Stimulated activated CD4-positive, alpha-beta T cell treated with anti-CD3 and anti-CD28 coated beads, Interleukin-4, amount 100 ng/mL, for 48 hours (primary cell): ENCODE data around the gene CMAS.
"Not testable (repeated sequence)": the region's sequence is repeated elsewhere in the genome, so short reads cannot be mapped to it uniquely, and the experiment has no call there.

ENCODE experiments used
- DNase-seq, 2 donors: peaks; one replicate each; pipeline ENCODE4 v3.0.0-alpha.2; 2020; ENCODE audit warnings: low read depth in 2 of 2

The CMAS gene

DNA sequence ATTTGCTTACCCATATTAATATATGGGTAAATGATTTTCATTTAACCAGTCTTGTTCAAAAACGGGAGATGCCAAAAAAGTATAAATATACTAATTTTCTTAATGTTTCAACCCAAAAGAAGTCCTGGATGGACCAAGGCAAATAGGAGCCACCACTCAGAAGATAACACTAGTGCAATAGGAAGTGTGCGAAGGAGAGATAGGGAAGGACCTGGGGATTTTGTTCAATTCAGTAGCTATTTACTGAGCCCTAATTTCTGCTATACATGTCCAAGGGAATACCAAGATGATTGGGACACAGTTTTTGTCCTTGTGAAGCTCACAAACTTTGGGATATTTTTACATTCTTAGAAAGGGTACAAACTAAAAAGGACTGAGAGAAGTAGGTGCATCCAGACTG lies 1.5 kb downstream of the CMAS start:
- DNase-seq: no peak

DNA sequence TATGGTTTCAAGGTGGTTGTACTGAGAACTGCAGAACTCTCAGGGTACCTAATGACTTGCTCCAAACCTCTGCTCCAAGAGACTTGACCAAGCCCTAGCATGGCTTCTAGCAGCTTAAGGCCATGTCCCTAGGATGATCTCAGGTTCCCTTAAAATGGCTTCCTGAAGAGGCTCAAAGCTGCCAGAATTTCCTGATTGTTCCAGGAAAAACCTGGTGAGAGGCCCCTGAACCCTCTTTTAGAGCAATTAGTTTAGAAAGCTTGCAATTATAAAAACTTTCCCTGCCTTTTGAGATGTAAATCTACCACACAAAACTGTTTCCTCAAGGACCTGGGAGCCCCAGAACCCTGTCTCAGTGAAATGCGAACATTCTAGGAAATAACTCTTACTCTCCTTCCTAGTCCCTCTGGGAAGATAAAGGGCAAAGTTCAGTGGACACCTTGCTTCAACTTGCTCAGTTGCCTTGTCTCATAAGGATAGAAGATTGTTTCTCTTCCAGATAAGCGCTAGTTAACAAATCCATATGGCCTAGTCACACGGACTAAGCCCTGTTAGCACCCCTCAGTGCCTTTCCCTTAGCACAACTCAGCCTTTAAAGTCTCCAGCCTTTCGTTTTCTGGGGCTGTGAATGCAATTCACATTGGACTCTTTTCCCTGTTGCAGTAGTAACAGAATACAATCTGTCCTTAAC lies 2.5 kb downstream of the CMAS start:
- no peak for DNase-seq

DNA sequence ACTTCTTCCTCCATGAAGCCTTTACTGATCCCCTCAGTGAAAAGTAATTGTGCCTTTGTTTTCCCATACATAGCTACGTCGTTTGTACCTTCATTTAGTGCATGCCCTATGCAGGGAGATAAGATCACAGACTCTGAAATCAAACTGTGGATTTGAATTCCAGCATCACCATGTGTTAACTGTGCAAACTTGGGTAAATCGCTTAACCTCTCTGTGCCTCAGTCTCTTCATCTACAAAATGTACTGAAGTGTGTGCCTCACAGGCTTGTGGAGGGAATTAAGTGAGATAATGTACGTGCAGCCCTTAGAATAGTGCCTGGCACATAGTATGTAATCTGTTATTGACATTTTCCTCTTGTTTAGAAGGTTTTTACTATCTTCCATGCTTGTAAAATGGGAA lies 4.1 kb downstream of the CMAS start:
- DNase-seq: no peak

DNA sequence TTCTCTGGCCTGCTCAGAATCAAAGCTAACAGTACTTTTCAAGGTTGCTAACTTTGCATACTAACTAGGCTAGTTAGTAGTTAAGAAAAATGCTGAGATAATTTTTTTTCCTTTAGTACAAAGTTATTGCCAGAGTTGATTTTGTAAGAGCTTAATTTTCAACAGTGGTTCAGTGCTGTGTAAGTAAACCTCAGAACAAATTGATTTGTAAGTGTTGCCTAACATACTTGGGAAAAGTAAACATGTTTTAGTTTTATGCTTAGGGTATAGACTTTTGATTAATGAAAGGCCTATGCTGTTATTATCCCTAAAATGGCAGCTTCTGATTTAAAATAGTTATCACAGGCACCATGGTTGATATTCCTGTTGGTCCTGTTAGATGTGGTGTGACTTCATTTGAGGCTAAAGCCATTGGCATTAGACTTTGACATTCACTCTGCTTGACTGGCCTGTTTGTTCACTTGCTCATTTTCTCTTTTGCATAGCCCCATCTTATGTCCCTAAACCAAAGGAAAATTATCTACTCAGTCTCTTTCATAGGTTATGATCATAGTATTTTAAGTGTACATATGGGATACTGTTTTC lies 5.2 kb downstream of the CMAS start:
- no peak for DNase-seq

DNA sequence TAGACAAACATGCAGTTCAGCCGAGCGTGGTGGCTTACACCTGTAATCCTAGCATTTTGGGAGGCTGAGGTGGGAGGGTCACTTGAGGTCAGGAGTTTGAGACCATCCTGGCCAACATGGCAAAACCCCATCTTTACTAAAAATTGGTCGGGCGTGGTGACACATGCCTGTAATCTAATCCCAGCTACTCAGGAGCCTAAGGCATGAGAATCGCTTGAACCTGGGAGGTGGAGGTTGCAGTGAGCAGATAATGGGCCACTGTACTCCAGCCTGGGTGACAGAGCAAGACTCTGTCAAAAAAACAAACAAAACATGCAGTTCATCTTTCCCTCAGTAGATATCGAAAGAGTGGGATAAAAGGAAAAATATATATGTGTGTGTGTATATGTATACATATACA lies 7.0 kb downstream of the CMAS start:
- not testable (repeated sequence) for DNase-seq

DNA sequence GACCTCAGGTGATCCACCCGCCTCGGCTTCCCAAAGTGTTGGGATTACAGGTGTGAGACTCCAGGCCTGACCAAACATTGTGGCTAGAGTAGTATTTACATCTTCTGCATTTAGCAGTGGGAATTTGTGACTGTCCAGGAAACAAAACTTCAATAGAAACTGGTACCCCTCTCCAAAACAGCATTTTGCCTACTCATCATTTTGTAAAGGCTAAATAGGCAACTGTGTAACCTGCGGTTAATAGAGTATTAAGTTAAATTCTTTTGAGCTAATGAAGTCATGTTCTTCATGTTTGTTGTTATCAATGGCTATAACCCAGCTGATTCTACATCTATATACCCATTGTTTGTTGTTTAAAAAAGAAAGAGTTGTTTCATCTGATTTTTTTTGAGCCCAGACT lies 8.1 kb downstream of the CMAS start:
- no peak for DNase-seq

DNA sequence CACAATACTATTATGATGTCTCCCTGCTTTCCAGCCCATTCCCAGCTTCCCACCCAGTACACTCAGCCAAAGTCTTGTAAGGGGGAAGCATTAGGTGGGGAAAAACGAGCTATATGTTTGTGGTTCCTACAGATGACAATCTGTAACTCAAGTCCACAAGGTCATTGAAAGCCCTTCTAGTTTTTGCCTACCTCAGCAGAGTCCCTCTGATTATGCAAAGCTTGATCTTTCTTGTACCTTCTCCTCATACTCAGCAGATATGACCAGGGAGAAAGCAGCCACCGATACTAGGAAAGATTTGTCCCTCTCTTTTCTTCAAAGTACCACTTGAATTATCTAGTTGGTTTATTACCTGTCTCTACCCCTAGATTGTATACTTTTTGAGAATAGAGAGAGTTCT lies 10.6 kb downstream of the CMAS start:
- DNase-seq: no peak

DNA sequence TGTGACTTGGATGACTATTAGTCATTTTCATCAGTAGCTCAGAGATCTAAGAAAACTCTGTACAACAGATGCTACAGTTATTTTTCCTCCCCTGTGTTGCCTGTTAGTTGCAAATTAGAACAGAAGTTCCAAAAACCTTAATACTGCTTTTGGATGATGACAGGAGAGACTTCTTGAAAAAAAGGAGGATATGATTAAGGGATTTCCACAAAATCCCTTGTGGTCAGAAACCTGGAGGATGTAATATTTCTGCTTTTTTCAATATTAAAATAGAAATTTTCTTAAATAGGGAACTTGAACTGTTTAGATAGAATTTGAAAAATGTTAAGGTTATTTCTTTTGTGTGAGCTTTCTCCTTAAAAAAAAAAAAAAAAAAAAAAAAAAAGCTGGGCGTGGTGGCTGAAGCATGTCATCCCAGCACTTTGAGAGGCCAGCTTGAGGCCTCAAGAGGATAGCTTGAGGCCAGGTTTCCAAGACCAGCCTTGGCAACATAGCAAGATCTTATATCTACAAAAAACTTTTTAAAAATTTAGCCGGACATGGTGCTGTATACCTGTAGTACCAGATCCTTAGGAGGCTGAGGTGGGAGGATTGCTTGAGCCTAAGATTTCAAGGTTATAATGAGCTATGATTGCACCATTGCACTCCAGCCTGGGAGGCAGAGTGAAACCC lies 14.1 kb downstream of the CMAS start:
- no peak for DNase-seq

DNA sequence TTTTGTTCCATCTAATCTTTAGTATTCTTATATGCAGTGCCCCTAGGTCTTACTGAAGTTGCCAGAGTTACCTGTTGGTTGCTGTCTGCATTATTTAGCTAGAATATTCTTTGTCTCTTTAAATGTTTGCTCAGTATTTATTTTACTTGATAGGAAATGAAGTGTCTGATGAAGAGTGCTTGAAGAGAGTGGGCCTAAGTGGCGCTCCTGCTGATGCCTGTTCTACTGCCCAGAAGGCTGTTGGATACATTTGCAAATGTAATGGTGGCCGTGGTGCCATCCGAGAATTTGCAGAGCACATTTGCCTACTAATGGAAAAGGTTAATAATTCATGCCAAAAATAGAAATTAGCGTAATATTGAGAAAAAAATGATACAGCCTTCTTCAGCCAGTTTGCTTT lies 18.9 kb downstream of the CMAS start:
- no peak for DNase-seq

DNA sequence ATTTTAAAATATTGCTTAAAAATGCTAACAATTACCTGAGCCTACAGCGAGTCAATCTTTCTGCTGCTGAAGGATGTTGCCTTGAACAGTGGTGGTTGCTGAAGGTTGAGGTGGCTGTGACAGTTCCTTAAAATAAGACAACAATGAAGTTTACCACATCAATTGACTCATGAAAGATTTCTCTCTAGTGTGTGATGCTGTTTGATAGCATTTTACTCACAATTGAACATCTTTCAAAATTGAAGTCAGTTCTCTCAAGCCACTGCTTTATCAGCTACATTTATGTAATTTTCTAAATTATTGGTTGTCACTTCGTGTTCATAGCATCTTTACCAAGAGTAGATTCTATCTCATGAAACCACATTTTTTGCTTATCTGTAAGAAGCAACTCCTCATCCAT lies 20.3 kb downstream of the CMAS start:
- DNase-seq: no peak

DNA sequence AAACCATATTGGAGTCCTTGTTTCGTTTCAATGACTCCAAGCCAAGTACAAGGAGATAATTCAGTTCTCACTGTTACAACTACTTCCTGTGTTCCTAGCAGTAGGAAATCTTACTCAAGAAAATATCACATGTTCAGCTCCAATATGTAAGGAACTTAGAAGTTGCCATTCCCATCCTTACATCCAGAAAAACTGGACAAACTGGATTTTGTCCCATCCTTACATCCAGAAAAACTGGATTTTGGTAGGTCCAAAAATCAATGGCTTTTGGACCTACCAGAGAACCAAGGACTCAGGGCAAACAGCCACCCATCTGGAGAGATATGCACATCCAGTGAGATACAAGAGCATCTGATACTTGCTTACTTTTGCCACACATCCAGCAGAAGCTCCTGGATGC lies 23.8 kb downstream of the CMAS start:
- no peak for DNase-seq

DNA sequence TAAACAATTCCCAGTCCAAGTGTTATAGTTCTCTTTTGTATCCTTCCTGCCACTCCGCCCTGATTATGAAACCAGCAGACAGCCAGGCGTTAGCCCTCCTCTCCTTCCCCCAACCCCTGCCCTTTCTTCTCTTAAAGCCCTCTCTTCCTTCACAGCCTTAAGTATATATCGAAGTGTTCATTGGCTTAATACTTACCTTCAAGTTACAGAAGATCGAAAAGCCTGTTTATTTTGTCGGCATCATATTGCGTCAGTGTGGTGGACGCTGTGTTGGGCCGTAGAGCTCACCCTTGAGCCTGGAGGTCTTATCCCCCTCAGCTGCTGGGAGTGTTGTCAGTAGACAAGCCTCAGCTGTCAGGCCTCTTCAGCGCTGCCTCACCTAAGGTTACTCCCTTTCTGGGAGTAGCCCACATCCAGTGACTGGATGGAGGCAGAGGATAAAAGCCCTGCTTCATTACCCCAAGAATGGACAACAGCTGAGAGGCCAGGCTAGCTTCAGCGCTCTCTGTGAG lies 36.2 kb downstream of the CMAS start:
- DNase-seq: no peak

DNA sequence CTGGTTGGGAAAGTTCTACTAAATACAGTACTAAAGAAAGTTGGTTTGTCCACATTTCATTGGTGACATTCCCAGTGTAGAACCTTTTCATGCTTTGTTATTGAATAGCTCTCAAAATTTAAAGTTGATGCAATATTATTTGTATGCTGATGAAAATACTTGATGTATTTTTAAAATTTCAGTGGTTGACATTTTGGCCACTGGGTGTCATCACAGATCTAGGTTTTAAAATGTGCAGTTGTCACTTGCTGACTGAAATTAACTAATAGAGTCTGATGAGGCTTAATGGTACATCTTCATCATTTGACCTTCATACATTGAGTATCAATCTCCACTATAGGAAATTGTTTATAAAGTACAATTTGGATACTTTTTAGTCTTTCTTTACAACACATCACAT lies 37.1 kb downstream of the CMAS start:
- DNase-seq: no peak

DNA sequence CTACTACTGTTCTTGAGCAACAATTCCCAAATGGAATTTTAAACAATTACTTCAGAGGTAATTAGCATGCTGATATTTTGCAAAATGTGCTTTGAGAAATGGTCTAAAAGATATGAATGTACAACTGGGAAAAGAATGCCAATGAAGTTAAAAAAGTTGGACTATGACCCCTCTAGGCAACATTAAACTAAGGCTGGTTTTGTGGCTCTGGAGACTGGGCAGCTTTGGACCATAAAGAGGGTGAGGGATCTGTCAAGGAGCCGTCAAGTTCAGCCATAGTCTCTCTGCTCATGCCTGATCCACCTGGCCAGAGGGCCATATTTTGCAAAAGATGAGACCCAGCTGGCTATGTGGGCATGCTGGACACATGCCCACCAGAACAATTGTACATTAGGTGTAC lies 38.8 kb downstream of the CMAS start:
- no peak for DNase-seq

DNA sequence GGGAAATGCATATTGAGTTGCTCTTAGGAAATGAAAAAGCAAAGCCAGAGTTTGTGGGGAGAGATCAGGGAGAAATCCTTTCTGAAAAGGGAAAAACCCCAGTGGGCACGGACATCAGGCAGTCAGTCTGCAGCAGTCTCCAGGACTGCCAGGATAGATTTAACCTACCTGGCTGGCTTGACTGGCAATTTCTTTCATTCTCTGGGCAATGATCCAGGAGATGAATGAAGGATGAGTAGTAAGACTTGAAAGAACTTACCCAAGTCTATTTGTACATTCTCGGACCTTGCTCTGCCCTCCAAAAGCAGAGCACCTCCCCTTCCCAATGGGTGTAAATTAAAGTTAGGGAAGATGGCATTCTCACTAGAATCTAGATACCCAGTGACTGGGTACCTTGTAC lies 42.9 kb downstream of the CMAS start:
- no peak for DNase-seq

DNA sequence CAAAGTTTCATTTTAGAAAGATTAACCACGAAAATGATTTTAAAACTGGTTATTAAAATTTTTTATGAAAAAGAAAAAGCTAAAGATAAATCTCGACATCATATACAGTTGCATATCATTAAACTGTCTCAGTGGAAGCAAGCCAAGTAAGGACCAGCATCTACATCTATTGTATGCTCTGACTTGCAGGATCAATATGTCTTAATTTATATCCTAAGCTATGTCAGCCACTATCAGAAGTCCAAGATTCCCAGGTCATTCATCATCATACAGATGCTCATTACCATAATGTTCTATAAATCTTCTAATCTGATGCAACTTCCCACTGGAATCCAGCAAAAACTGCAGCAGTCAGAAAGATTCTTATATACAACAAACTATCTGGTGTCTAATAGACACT lies 43.5 kb downstream of the CMAS start:
- DNase-seq: no peak

DNA sequence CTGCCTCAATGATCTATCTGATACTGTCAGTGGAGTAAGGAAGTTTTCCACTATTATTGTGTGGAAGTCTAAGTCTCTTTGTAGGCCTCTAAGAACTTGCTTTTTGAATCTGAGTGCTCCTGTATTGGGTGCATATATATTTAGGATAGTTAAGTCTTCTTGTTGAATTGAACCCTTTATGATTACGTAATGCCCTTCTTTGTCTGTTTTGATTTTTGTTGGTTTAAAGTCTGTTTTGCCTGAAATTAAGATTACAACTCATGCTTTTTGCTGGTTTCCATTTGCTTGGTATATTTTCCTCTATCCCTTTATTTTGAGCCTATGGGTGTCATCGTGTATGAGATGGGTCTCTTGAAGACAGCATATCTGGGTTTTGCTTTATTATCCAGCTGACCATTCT lies 53.0 kb downstream of the CMAS start:
- not testable (repeated sequence) for DNase-seq

DNA sequence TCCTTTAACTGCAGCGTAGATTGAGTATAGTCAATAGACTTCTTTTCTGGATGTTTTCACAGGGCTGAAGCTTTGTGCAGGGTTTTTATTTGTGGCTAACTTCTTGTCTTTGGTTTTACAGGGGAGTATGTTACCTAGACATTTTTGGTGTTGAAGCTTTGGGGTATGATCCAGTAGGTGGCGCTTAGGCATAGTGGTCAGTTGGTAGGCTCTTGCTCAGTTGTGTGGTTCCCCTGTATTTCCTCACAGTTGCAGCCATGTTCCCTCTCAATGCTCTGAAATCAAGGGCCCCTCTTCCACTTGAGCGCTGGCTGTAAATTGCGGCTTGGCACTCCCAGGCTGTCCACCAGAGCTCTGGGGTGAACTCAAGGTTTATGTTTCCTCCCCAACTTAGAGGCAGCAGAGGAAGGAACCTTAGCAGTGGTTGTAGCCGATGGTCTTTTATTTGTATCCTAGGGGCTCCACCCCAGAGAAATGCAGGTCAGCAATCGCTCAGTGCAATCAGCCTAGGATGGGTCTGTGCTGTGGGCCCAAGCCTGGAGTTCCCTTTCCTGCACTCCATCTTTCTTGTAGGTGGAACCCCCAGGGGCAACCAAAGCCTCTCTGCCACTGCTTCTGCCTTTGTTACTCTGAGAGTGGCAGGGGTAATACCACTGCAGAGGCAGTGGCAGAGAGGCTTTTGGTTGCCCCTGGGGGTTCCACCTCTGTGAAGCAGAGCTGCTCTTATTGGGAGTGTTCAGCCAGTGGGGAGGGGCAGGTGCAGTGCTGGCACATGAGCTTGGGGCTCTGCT lies 55.1 kb downstream of the CMAS start:
- DNase-seq: peak in 1 of 2 donors; percentile 25

DNA sequence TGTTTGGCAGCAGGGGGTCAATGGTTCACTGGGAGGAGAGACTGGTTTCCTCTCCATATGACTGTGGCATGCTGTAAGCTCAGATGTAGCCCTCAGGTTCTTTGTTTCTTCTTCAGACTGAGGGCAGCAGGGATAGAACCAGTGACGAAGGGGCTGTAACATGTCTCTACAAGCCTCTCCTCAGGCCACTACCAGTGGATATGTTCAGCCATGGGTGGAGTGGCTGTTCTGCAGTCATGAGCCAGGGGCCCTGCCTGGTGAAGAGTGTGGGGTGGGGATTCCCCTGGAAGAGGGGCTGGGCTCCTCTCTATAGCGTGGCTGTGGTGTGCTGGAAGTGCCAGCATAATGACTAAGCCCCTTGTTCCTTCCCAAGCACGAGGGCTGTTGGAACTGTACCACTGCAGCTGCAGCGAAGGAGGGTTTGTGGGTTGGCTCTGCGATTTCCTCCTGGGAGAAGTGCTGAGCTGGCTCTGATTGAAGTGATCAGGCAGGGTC lies 55.8 kb downstream of the CMAS start:
- peak in 1 of 2 donors; percentile 19 for DNase-seq

DNA sequence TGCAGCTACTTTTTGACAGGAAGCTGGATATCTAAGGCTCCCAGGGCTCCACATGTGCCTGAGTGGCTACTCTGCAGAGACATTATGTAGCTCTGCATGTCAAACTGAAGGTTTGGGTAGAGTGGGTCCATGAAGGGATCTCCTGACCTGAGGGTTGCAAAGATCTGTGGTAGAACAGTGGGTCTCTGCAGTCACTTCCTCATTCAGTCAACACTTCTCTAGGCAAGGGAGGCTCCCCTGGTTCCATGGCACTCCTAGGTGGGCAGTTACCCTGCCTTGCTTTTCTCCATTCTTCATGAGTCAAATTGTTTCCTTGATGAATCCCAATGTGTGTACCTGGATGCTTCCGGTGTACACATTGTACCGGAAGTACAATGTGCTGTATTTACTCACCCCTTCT lies 57.4 kb downstream of the CMAS start:
- DNase-seq: no peak

DNA sequence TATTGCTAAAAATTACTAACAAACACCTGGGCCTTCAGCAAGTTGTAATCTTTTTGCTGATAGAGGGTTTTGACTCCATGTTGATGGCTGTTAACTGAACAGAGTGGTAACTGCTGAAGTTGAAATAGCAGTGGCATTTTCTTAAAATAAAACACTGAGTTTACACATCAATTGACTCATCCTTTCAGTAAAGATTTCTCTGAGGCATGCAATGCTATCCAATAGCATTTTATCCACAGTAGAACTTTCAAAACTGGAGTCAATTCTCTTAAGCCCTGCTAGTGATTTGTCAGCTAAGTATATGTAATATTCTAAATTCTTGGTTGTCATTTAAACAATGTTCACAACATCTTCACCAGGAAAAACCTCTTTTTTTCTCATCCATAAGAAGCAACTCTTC lies 59.5 kb downstream of the CMAS start:
- DNase-seq: no peak

DNA sequence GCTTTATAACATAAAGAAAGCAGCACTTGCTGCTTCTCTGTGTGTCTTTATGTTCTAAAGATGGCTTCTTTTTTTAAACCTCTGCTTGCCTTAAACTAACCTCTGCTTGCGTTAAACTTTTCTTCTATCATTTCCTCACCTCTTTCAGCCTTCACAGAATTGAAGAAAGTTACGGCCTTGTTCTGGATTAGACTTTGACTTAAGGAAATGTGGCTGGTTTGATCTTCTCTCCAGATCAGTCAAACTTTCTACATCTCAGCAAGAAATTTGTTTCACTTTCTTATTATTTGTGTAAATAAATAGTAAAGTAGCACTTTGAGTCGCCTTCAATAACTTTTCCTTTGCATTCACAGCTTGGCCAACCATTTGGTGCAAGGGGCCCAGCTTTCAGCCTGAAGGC lies 64.2 kb downstream of the CMAS start:
- no peak for DNase-seq
